SK-N-SH (cell line): Measurements from ENCODE around the gene CHKB. TPM values are rescaled to one million over a fixed set of nuclear protein-coding genes. Genes with fewer than 3 reads are reported as not detected.
A peak's percentile ranks its signal among the peaks of the same experiment; 100 is the strongest.

Source experiments
- CTCF ChIA-PET: fragments of 300-600, 350-600 bp; formaldehyde crosslinking; extraction: SDS; loops from one replicate; lab custom pipeline; 2021; lab: Yijun Ruan, JAX
- POLR2A ChIA-PET: fragments of 350-600 bp; sonication (Branson Sonifier 250); formaldehyde crosslinking; extraction: SDS; loops from one replicate; lab custom pipeline; 2020; ENCODE audit warnings: antibody characterized with exemption, inconsistent platforms; lab: Yijun Ruan, JAX
- DNase-seq: peaks from one replicate; pipeline ENCODE4 v3.0.0; 2012
- H2AFZ ChIP-seq: fragments of 200-600 bp; sonication (generic); 2 replicates; pipeline ENCODE4 v1.8.1; 2016; ENCODE audit warnings: antibody characterized with exemption, mild to moderate bottlenecking, low read depth
- H3F3A ChIP-seq: fragments of 200-600 bp; sonication (generic); replicated peaks from 2 replicates; pipeline ENCODE3; 2016; ENCODE audit warnings: antibody characterized with exemption, mild to moderate bottlenecking; ENCODE audit not compliant: insufficient read depth
- H3K27ac ChIP-seq, 2 experiments: fragments of 200-500 bp in 1 of 2; fragments of 200-600 bp in 1 of 2; sonication (Bioruptor generic) in 1 of 2; sonication (generic), shearing (Covaris generic) in 1 of 2; 2 replicates each; pipeline versions ENCODE4 v1.5.1 to v1.6.1; 2014 to 2016; ENCODE audit warnings: low read depth in 2 of 2, inconsistent platforms in 1 of 2, low read length in 1 of 2, mild to moderate bottlenecking in 1 of 2, mixed read lengths in 1 of 2
- H3K27me3 ChIP-seq: fragments of 200-600 bp; sonication (generic), shearing (Covaris generic); 2 replicates; pipeline ENCODE4 v1.6.1; 2016; ENCODE audit warnings: mixed run types; ENCODE audit not compliant: insufficient read depth
- H3K36me3 ChIP-seq, 2 experiments: fragments of 200-500 bp in 1 of 2; fragments of 200-600 bp in 1 of 2; sonication (Bioruptor generic) in 1 of 2; sonication (generic) in 1 of 2; replicated peaks in 1 of 2; 2 replicates each; pipeline versions ENCODE3 to v1.5.1; 2014 to 2016; ENCODE audit warnings: low read length in 1 of 2, mild to moderate bottlenecking in 1 of 2; ENCODE audit not compliant: insufficient read depth in 2 of 2, control insufficient read depth in 1 of 2
- H3K4me1 ChIP-seq, 2 experiments: fragments of 200-500 bp in 1 of 2; fragments of 200-600 bp in 1 of 2; sonication (Bioruptor generic) in 1 of 2; sonication (generic), shearing (Covaris generic) in 1 of 2; 2 replicates each; pipeline versions ENCODE4 v1.5.1 to v1.6.1; 2014 to 2016; ENCODE audit warnings: low read depth in 1 of 2, low read length in 1 of 2, mixed run types in 1 of 2; ENCODE audit not compliant: insufficient read depth in 2 of 2, control insufficient read depth in 1 of 2
- H3K4me2 ChIP-seq: fragments of 200-600 bp; sonication (generic), shearing (Covaris generic); 2 replicates; pipeline ENCODE4 v1.6.1; 2017; ENCODE audit warnings: mixed run types
- H3K4me3 ChIP-seq, 2 experiments: fragments of 200-500 bp in 1 of 2; fragments of 200-600 bp in 1 of 2; sonication (Bioruptor generic) in 1 of 2; sonication (generic), shearing (Covaris generic) in 1 of 2; 2 replicates each; pipeline versions ENCODE4 v1.5.1 to v1.8.1; 2014 to 2016; ENCODE audit warnings: low read depth in 2 of 2, inconsistent platforms in 1 of 2, low read length in 1 of 2, mild to moderate bottlenecking in 1 of 2, mixed read lengths in 1 of 2, moderate library complexity in 1 of 2
- H3K79me2 ChIP-seq: fragments of 200-600 bp; sonication (generic); 2 replicates; pipeline ENCODE4 v1.8.1; 2017; ENCODE audit warnings: mild to moderate bottlenecking; ENCODE audit not compliant: insufficient read depth
- H3K9ac ChIP-seq: fragments of 200-600 bp; sonication (generic); 2 replicates; pipeline ENCODE4 v1.6.1; 2017; ENCODE audit warnings: mixed run types
- H3K9me2 ChIP-seq: fragments of 200-600 bp; sonication (generic); 2 replicates; pipeline ENCODE4 v1.6.1; 2017; ENCODE audit warnings: mixed run types
- H3K9me3 ChIP-seq: fragments of 200-600 bp; sonication (generic); 2 replicates; pipeline ENCODE4 v1.6.1; 2017; ENCODE audit warnings: mixed run types, mild to moderate bottlenecking, moderate library complexity
- H4K20me1 ChIP-seq: fragments of 200-600 bp; sonication (generic); 2 replicates; pipeline ENCODE4 v1.6.1; 2017; ENCODE audit warnings: mild to moderate bottlenecking, mixed run types; ENCODE audit not compliant: insufficient read depth
- CTCF ChIP-seq: fragments of 200-600 bp; sonication (generic); IDR thresholded peaks from 2 replicates; pipeline ENCODE4 v1.6.1; 2017; ENCODE audit warnings: antibody characterized with exemption, mild to moderate bottlenecking, moderate library complexity
- EZH2phosphoT487 ChIP-seq: fragments of 200-600 bp; sonication (generic); IDR thresholded peaks from 2 replicates; pipeline ENCODE4 v1.6.1; 2017; ENCODE audit warnings: low read depth, mixed run types, mild to moderate bottlenecking, antibody characterized with exemption, moderate library complexity, borderline replicate concordance
- FOXM1 ChIP-seq: IDR thresholded peaks from 2 replicates; pipeline ENCODE4 v1.4.0; 2012; ENCODE audit warnings: low read depth, mild to moderate bottlenecking
- GATA2 ChIP-seq: sonication (generic); formaldehyde crosslinking; IDR thresholded peaks from 2 replicates; pipeline ENCODE4 v1.5.0; 2020; ENCODE audit warnings: mild to moderate bottlenecking, missing genetic modification reagents
- MEF2A ChIP-seq: IDR thresholded peaks from 2 replicates; pipeline ENCODE4 v1.4.0; 2012; ENCODE audit warnings: low read depth, borderline replicate concordance
- MXI1 ChIP-seq: IDR thresholded peaks from 2 replicates; pipeline ENCODE4 v1.6.1; 2012; ENCODE audit warnings: mild to moderate bottlenecking, low read depth, low read length, improper control_type of control experiment
- NFIC ChIP-seq: IDR thresholded peaks from 2 replicates; pipeline ENCODE4 v1.4.0; 2012; ENCODE audit warnings: borderline replicate concordance
- REST ChIP-seq: IDR thresholded peaks from 2 replicates; pipeline ENCODE4 v1.6.1; 2012; ENCODE audit warnings: mild to moderate bottlenecking, low read depth, low read length, moderate library complexity
- SIN3A ChIP-seq: IDR thresholded peaks from 2 replicates; pipeline ENCODE4 v1.6.1; 2012; ENCODE audit warnings: low read depth, mild to moderate bottlenecking, low read length, moderate library complexity, borderline replicate concordance
- TEAD4 ChIP-seq: IDR thresholded peaks from 2 replicates; pipeline ENCODE4 v1.4.0; 2012; ENCODE audit warnings: mild to moderate bottlenecking, borderline replicate concordance; ENCODE audit not compliant: insufficient read depth
- USF1 ChIP-seq: IDR thresholded peaks from 2 replicates; pipeline ENCODE4 v1.4.0; 2012; ENCODE audit warnings: low read depth, borderline replicate concordance
- WGBS: methylation state at CpG from one replicate; pipeline ENCODE4 v1.1.6; 2017; ENCODE audit warnings: low lambda C conversion rate; 5-methylcytosine and 5-hydroxymethylcytosine counted together
- polyA plus RNA-seq, 3 experiments: library from polyadenylated mRNA; depleted of rRNA; stranded (reverse); fragments of >200 nt; gene quantifications; 2 replicates each; pipeline ENCODE4 v1.2.3, GENCODE V29; 2012

The CHKB gene
- polyA plus RNA-seq, 1 of the 3 experiments (the other 2 are of a cell fraction) = 39.6 TPM

- Histone ChIP-seq H3K36me3 (peaks cover 0 to 6% of the 10 kb centered on the region in 2 experiments), H3K79me2 (peaks cover 7% of the 10 kb centered on the region; the same call in 1 of the 2 replicates), H3K9me3 (no peaks in the 10 kb centered on the region), H3F3A (peaks cover 2% of the 10 kb centered on the region), H4K20me1 (no peaks in the 10 kb centered on the region), H2AFZ (no peak overlapping the region), H3K4me2 (no peak overlapping the region), H3K9me2 (no peaks in the 10 kb centered on the region), H3K9ac (no peak overlapping the region), H3K4me1 (peaks cover 0 to 32% of the 10 kb centered on the region in 2 experiments; a peak in 2 of 4 replicates), H3K27ac (no peak overlapping the region), H3K27me3 (no peaks in the 10 kb centered on the region), H3K4me3 (no peak overlapping the region)
- 90% methylated on average over 15 of the region's 16 CpGs for WGBS
- no peak for TF ChIP-seq SIN3A
- no peak for TF ChIP-seq REST
- CTCF ChIA-PET = no interaction called here
- no peak for DNase-seq
- POLR2A ChIA-PET = no interaction called here
These were observed 41.9 kb upstream of the CHKB start for GRCh38 chr22:50624347-50625130.

GRCh38 chr22:50622723-50623327 is 40.2 kb upstream of the CHKB start:
- H3K9me3 ChIP-seq = no peaks in the 10 kb centered on the region
- peaks cover 0 to 26% of the 10 kb centered on the region in 2 experiments; a peak in 2 of 4 replicates for H3K4me1 ChIP-seq
- no peaks in the 10 kb centered on the region for H3K9me2 ChIP-seq
- DNase-seq = peak; percentile 12
- no peak overlapping the region for H3K4me2 ChIP-seq
- no peaks in the 10 kb centered on the region for H3K27me3 ChIP-seq
- H3K4me3 ChIP-seq = no peak overlapping the region
- H3F3A ChIP-seq = peaks cover 5% of the 10 kb centered on the region
- H3K27ac ChIP-seq = no peak overlapping the region
- ChIA-PET POLR2A (no interaction called here), CTCF (interaction anchor here (1.2 to 2.9 kb wide), 3 partner anchors 16 to 97 kb away, joined by 3 to 22 read pairs (median 3); partner anchors contain the start of gene SCO2)
- peaks cover 0 to 6% of the 10 kb centered on the region in 2 experiments for H3K36me3 ChIP-seq
- H3K79me2 ChIP-seq = peaks cover 7% of the 10 kb centered on the region; the same call in 1 of the 2 replicates
- H3K9ac ChIP-seq = no peak overlapping the region
- WGBS = 75% methylated on average over 16 of the region's 16 CpGs
- H2AFZ ChIP-seq = no peak overlapping the region
- H4K20me1 ChIP-seq = no peaks in the 10 kb centered on the region
- TF ChIP-seq CTCF (no peak), GATA2 (CRISPR knock-in tag) (no peak), FOXM1 (no peak), NFIC (no peak), MXI1 (no peak), EZH2phosphoT487 (no peak), MEF2A (no peak), USF1 (no peak), TEAD4 (no peak), REST (no peak)
